ENCODE results near the gene LTBP2.

GRCh38 chr14:74550071-74550470 is 62.0 kb downstream of the LTBP2 start:
- TF ChIP-seq CTCF (IDR thresholded peaks at IDR 0.05) (no peak), POLR2A (IDR thresholded peaks at IDR 0.05) (no peak)

Measured in testis (tissue), 2 donors.